ENCODE results near the gene SH3BP5.

Gene SH3BP5

GRCh38 chr3:15206662-15207576 is 125.5 kb downstream of the SH3BP5 start:
- no peak for TF ChIP-seq CTCF (conservative IDR thresholded peaks at IDR 0.05; ENCODE audit: low read depth, low read length)

GRCh38 chr3:15205934-15206661 is 126.3 kb downstream of the SH3BP5 start, which contains the start of gene CAPN7:
Gene CAPN7 (plus strand): TSS chr3:15206246. CDS start chr3:15206496, 250 bp downstream.
- DNase-seq (ENCODE audit: low read depth): peak; percentile 94
- peak within 1 kb of the TSS; percentile 77 for H3K4me3 ChIP-seq (ENCODE audit: low read depth, low read length)
- peak; percentile 55 for TF ChIP-seq CTCF (conservative IDR thresholded peaks at IDR 0.05; ENCODE audit: low read depth, low read length)

More at GRCh38 chr3:15206662-15207576, 125.5 kb downstream of the SH3BP5 start:
- peak; percentile 51 for DNase-seq (ENCODE audit: low read depth)
- H3K4me3 ChIP-seq (ENCODE audit: low read depth, low read length): peak overlapping the region; percentile 77

- peak overlapping the region; percentile 77 for H3K4me3 ChIP-seq (ENCODE audit: low read depth, low read length)
- DNase-seq (ENCODE audit: low read depth): no peak
- TF ChIP-seq CTCF (conservative IDR thresholded peaks at IDR 0.05; ENCODE audit: low read depth, low read length): no peak
These were observed 126.9 kb downstream of the SH3BP5 start for GRCh38 chr3:15205482-15205933.
